C1 segment of cervical spinal cord (tissue), 14 donors: ENCODE measurements around the gene PRKCZ.

Source experiments
- DNase-seq, 14 donors: peaks; one replicate each; lab custom pipeline; 2025; lab: John Stamatoyannopoulos, UW

Gene PRKCZ

GRCh38 chr1:2045468-2046173 lies 4.6 kb upstream of the PRKCZ start:
- DNase-seq, result no peak

DNA sequence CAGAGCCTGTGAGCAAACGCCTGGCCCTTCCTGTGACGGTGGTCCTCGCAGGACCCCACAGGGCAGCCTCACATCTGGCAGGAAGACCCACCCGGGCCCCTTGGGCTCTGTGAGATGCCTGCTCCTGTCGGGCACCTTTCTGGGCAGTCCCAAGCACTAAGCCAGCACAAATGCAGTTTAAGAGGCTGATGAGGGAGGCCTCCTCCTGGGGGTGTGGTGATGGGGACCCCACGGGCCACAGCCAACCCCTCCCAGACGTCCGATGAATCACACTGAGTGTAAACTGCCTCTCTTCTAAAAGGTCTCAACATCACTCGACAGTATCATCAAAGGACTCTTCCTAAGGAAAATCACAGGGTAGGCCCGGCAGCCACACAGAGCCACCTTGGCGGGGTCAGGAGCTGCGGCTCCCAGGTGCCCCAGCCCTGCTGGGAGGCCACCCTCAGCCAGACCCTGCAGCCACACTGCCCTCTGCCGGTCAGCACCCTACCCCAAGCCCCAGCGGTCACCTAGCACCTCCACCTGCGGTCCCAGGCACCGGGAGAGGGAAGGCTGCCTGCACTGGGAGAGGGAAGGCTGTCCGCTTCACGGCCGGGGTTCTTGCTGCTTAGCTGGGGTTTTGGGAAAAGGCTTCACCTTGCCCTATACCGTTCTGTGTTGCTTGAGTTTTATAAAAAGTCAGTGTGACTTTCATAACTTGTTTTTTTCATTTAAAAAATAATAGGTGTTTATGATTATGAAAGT lies 3.9 kb upstream of the PRKCZ start:
- peak in 5 of 14 donors; percentile 4 to 19 (median 8) for DNase-seq

DNA sequence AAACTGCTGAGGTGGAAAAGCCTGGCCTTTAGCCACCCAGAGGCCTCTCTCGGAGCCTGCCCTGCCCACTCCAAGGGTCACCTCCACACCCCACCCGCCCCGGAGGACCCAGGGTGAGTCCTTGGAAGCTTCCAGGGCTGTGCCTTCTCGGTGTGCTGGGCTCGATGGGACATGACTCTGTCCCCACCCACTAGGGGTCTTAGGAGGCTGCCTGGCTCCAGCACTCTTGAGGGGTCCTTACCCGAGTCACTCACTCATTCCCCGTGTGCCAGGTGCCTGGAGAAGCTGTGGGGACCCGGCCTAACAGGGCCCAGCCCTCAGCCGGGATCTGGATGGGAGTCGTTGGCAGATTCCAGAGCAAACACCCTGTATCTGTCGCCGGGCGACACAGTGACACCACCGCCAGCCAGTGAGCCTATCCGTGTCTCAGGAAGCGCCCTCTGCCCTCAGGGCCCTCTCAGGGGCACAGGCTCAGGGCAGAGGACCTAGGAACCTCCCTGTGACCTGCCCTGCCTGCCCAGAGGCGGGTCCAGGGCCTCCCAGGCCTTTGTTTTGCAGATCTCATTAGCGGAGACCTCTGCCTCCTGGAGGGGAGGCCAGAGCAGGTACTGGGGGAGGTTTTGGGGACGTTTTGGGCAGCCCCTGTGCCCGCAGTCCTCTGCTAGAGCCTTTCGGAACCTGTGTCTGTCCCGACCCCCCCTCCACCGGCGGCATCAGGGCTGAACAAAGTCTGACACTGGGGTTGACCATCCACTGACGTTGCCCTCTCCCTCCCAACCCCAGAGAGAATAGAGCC lies 3.1 kb upstream of the PRKCZ start:
- DNase-seq, result no peak

GRCh38 chr1:2047749-2048729 lies 2.2 kb upstream of the PRKCZ start:
- DNase-seq, result no peak

DNA sequence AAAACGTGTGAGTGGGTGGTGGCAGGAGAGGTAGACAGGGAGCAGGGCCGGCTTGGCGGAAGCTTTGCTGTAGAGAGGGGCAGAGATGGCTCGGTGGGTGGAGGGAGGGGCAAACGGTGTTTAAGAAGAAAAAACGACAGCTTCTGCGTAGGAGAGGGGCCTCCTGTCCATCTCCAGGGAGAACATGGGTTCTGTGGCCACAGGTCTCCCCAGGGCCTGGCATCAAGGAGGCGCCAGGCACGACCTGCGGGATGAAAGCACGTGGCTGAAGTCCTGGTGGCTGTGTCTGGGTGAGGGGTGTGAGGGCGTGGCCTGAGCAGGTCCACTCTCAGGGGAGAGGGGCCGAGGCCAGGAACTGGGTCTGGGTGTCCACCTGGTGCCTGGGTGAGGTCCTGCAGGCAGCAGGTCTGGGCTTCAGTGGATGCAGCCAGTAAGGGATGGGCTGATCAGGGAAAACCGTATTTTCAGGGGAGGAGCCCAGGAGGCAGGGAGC lies 940 bp upstream of the PRKCZ start:
- no peak for DNase-seq

GRCh38 chr1:2050461-2050792 lies 216 bp downstream of the PRKCZ start:
- no peak for DNase-seq

GRCh38 chr1:2050793-2051682 lies 827 bp downstream of the PRKCZ start:
- no peak for DNase-seq

DNA sequence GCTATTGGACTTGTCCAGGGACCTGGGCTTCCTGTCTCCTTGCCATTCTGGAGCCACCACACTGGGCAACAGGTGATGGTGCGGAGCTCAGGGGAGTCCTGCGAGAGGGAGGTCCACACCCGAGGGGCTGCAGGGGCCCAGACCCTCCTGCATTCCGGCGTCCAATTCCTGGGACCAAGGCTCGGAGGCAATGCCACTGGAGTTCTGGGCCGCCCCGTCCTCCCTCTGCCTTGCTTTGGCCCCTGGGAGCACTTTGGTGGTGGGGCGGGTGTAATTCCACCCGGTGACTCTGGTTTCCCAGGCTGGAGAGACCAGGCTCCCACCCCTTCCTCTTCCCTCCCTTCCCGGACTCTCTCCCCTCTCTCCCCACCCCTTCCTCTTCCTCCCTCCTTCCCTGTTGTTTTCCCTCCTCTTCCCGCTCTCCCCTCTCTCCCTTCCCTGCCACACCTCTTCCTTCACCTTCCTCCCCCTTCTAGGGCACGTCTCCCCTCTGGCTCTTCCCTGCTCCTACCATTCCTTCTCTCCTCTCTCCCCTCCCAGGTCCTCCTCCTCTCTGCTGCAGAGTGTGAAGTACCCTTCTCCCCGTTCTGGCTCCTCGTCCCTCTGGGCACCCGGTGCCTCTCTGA lies 2.0 kb downstream of the PRKCZ start:
- DNase-seq, result no peak

DNA sequence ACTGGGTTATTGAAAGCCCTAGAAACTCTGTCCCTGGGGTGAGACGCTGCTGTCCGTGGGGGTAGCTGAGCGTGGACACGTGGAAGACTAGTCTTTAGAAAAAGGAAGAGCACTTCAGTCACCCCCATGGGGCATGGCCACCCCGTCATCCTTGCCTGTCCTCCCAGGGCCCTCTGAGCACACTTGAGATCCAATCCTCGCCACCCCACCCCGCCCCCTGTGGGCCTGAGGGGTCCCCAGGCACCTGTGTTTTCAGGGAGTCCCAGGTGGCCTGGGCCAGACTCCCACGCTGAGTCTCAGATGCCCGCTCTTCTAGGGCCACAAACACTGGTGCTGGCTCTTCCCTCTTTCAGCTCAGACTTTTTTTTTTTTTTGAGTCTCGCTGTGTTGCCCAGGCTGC lies 2.5 kb downstream of the PRKCZ start:
- no peak for DNase-seq

GRCh38 chr1:2053217-2053616 lies 3.0 kb downstream of the PRKCZ start:
- DNase-seq, result no peak

DNA sequence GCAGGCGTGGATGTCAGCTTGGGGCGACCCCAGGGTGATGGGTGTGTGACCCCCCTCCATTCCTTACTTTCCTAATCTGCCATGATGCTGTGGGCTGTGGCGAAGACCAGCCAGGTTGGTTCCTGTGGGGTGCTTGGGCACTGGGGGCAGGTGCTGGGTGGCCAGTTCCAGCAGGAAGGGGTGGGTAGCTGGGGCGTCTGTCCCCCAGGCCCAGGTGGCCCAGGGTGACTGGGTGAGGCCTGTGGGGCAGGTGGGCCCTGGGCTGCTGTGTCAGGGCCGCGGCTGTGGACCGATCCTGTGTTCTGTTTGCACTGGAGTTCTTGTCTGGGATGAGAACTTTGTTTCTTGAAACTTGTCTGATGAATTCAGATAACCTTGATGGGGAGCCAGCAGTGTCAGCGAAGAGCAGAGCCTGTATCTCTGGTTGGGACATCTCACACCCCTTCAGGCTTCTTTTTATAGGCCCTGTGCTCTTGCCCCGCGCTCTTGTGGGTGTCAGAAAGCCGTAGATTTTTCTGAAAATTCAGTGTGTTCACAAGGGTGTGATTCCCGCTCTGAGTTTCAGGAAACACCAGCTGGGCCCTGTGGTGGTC lies 3.7 kb downstream of the PRKCZ start:
- no peak for DNase-seq

DNA sequence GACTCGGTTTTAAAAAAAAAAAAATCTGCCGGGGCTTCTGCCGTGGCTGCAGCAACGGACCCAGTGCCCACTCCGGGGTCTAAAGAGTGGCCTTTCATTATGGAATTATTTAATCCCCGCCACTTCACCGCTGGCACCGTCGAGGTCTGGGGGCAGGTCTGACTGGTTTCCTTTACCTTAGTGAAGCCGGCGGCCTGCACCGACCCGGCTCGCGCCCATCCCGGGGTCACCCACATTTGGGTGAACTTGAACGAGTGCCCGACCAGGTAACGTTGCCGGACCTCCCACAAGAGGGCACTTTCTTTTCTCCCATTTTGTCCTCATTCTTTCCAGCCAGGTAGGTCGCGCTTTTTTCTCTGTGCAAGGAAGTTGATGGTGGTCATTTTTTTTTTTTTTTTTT lies 4.3 kb downstream of the PRKCZ start:
- DNase-seq, result no peak

GRCh38 chr1:2055911-2056575 lies 5.8 kb downstream of the PRKCZ start:
- DNase-seq, result no peak

DNA sequence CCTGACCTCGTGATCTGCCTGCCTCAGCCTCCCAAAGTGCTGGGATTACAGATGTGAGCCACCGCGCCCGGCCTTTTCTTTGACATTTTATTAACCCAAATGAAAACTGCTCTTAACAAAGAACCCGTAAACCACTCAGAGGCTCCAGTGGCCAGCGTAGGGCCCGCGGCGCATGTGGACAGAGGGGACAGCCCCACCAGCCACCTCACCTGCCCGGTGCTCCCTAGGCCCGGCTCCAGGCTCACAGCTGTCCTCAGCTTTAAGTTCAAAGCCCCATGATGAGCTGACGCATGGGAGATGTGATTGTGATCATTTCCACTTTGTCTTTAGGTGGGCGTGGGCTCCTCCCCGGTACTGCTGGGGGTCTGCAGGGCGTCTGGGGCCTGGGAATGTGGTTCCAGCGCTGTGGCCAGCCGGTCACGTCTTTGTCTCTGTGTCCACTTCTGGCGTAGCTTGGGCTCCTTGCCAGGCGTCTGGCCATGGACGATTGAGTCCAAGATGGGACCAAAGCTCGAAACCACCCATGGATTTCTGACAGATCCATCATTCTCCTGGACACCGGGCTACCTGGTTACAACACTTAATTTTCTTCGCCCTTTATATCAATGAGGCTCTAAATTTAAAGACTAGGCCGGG lies 6.9 kb downstream of the PRKCZ start:
- no peak for DNase-seq

DNA sequence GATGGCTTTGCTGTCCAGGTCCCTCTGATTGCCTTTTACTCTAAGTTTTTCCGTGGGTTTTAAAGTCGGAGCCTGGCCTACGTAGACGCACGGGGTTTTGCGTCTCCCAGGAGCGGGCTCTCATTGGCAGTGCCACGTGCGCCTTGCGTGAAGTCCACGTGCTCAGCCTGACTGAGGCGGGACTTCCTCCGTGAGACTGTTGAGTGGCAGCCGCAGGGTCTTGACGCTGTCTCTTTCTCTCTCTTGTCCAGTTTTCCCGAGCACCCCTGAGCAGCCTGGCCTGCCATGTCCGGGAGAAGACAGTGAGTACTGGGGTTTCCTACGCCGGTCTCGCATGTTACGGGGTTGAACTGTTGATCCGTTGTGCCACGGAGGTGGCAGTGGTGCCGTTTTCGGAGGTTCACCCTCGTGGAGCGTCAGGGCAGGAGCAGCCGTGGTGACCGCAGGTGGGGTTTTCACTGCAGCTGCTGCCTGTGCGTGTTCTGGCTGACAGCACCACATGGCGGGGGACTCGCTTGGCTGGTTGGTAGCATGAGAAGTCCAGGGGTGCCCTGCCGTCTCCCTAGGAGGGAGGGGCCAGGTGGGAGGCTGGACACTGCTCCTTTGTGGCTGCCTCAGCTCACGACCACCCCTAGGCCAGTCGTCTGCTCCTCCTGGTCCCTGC lies 9.2 kb downstream of the PRKCZ start:
- DNase-seq, result no peak

DNA sequence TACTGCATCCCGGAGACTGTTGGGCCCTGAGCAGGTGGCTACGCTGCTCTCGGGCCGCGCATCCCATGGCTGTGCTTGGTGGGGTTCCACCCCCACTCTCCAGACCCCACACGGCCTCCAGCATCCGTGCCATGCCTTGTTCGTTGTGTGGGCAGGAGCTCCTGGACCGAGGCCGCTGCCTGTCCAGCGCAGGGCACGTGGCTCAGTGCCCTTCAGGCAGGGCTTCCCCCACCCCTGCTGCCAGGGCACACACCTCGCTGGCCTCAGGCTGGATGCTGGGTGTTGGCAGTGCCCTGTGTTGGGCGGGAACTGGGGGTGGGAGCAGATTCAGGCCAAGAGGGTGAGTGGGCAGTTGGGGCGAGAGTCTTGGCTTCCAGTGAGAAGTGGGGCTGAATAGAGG lies 9.9 kb downstream of the PRKCZ start:
- no peak for DNase-seq

DNA sequence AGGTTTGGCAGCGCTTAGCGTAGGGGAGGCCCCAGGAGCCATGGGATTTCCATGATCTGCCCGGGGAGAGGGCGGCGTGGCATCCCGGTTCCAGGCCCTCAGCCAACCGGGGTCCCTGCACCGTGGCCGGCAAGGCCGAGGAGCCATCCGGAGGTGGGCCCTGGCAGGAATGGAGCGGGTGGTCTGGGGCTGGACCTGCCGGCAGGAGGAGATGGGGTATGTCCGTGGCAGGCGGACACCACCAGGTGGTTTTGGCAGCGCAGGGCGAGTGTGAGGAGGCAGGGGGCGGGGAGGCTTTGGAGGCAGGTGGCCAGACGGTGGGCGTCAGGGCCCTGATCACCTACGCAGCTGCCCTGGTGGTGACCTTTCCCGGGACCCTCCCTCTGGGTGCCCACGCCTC lies 10.3 kb downstream of the PRKCZ start:
- DNase-seq, result no peak
